GM18505 (cell line): ENCODE data around the gene INPP5D.

Source experiments
- ATAC-seq: cut with Tn5 transposase; IDR thresholded peaks from one replicate; pipeline ENCODE4 v1.9.1; 2021; ENCODE audit not compliant: unreplicated experiment
- POLR2A ChIP-seq: IDR thresholded peaks from 4 replicates; pipeline ENCODE4 v1.6.1; 2011; ENCODE audit warnings: borderline replicate concordance; ENCODE audit not compliant: insufficient read depth, insufficient read length; ENCODE audit errors: extremely low read depth

INPP5D gene

GRCh38 chr2:233217892-233218377 lies 157.8 kb downstream of the INPP5D start:
- no peak for TF ChIP-seq POLR2A
- ATAC-seq: no peak

GRCh38 chr2:233218836-233219235 lies 158.7 kb downstream of the INPP5D start:
- no peak for ATAC-seq
- TF ChIP-seq POLR2A: no peak

GRCh38 chr2:233219848-233220247 lies 159.7 kb downstream of the INPP5D start:
- TF ChIP-seq POLR2A: no peak
- ATAC-seq: no peak

- no peak for ATAC-seq
- TF ChIP-seq POLR2A: no peak
These were observed 161.4 kb downstream of the INPP5D start for GRCh38 chr2:233221378-233222063.

- ATAC-seq: no peak
- no peak for TF ChIP-seq POLR2A
These were observed 163.1 kb downstream of the INPP5D start for GRCh38 chr2:233223059-233223894.

GRCh38 chr2:233225230-233226068 lies 165.3 kb downstream of the INPP5D start:
- TF ChIP-seq POLR2A: no peak
- ATAC-seq: no peak

GRCh38 chr2:233226511-233227031 lies 166.4 kb downstream of the INPP5D start:
- TF ChIP-seq POLR2A: no peak

GRCh38 chr2:233227346-233227978 lies 167.3 kb downstream of the INPP5D start:
- no peak for TF ChIP-seq POLR2A
- no peak for ATAC-seq

More at GRCh38 chr2:233226511-233227031, 166.4 kb downstream of the INPP5D start:
- ATAC-seq: no peak

GRCh38 chr2:233228376-233228775 lies 168.2 kb downstream of the INPP5D start:
- ATAC-seq: no peak
- TF ChIP-seq POLR2A: no peak

GRCh38 chr2:233233618-233234230 lies 173.6 kb downstream of the INPP5D start:
- ATAC-seq: no peak

GRCh38 chr2:233234264-233234663 lies 174.1 kb downstream of the INPP5D start:
- no peak for ATAC-seq
- TF ChIP-seq POLR2A: no peak

More at GRCh38 chr2:233233618-233234230, 173.6 kb downstream of the INPP5D start:
- no peak for TF ChIP-seq POLR2A

GRCh38 chr2:233234996-233235395 lies 174.9 kb downstream of the INPP5D start:
- no peak for TF ChIP-seq POLR2A
- ATAC-seq: no peak
